HepG2 (cell line): ENCODE measurements around the gene CREBBP. TPM values are rescaled to one million over a fixed set of nuclear protein-coding genes. Genes with fewer than 3 reads are reported as not detected.

Experiments
- ATAC-seq: fragments of 200-7000 bp; cut with Tn5 transposase; 3 replicates; pipeline ENCODE4 v1.9.1; 2020; ENCODE audit warnings: mild to moderate bottlenecking, moderate library complexity
- BruUV-seq: library from RNA; stranded (reverse); fragments of 400-500 nt; replicated peaks from 2 replicates; lab custom pipeline; 2021; lab: Mats Ljungman, UMichigan
- CTCF ChIA-PET: fragments of 300-600 bp; formaldehyde crosslinking; extraction: SDS; loops from one replicate; lab custom pipeline; 2021; ENCODE audit warnings: low total read pairs, inconsistent platforms, low intra/inter-chr PET ratio; lab: Yijun Ruan, JAX
- POLR2A ChIA-PET: fragments of 350-600 bp; sonication (Branson Sonifier 250); formaldehyde crosslinking; loops from one replicate; lab custom pipeline; 2020; ENCODE audit warnings: antibody characterized with exemption, inconsistent platforms; lab: Yijun Ruan, JAX
- DNase-seq: peaks from one replicate; pipeline ENCODE4 v3.0.0-alpha.2; 2015; ENCODE audit warnings: low spot score
- FAIRE-seq: peaks from 3 replicates; lab custom pipeline; 2011; peaks lifted over from hg19 to GRCh38; lab: Jason Lieb, UNC
- H2AFZ ChIP-seq: one replicate; pipeline ENCODE4 v1.6.1; 2011; ENCODE audit warnings: low read length, inconsistent platforms
- H3K27ac ChIP-seq: fragments of 300-600 bp; 3 replicates; pipeline ENCODE4 v1.8.0; 2011; ENCODE audit warnings: mixed run types, mild to moderate bottlenecking, mixed read lengths, low read length, inconsistent platforms; ENCODE audit not compliant: insufficient read depth; ENCODE audit errors: extremely low read length
- H3K27me3 ChIP-seq, 2 experiments: fragments of 200-600 bp in 1 of 2; 2 replicates in 1 of 2; 3 replicates in 1 of 2; pipeline versions ENCODE4 v1.6.0 to v1.8.0; 2011; ENCODE audit warnings: low read length in 2 of 2, mild to moderate bottlenecking in 2 of 2, moderate library complexity in 2 of 2, inconsistent platforms in 1 of 2; ENCODE audit not compliant: insufficient read depth in 2 of 2, control insufficient read depth in 1 of 2
- H3K36me3 ChIP-seq, 2 experiments: fragments of 200-600 bp in 1 of 2; replicated peaks in 1 of 2; 2 replicates in 1 of 2; 3 replicates in 1 of 2; pipeline versions ENCODE4 v1.5.1 to v1.8.0; 2011; ENCODE audit warnings: low read length in 2 of 2, inconsistent platforms in 1 of 2; ENCODE audit not compliant: insufficient read depth in 2 of 2, control insufficient read depth in 1 of 2
- H3K4me1 ChIP-seq: 2 replicates; pipeline ENCODE4 v1.5.1; 2012; ENCODE audit warnings: low read length, inconsistent platforms; ENCODE audit not compliant: insufficient read depth
- H3K4me2 ChIP-seq: 2 replicates; pipeline ENCODE4 v1.6.0; 2011; ENCODE audit warnings: low read depth, low read length, inconsistent platforms
- H3K4me3 ChIP-seq, 3 experiments: fragments of 200-600 bp in 1 of 3; sonication (generic), shearing (Covaris generic) in 1 of 3; replicated peaks in 1 of 3; 2 replicates each; pipeline ENCODE4 v1.5.1; 2011 to 2016; ENCODE audit warnings: low read length in 3 of 3, inconsistent platforms in 2 of 3, low read depth in 2 of 3, mild to moderate bottlenecking in 2 of 3, control low read depth in 1 of 3, mixed read lengths in 1 of 3; ENCODE audit not compliant: insufficient read depth in 1 of 3
- H3K79me2 ChIP-seq: one replicate; pipeline ENCODE4 v1.6.1; 2011; ENCODE audit warnings: low read length, inconsistent platforms; ENCODE audit not compliant: insufficient read depth
- H3K9ac ChIP-seq: 2 replicates; pipeline ENCODE4 v1.6.0; 2011; ENCODE audit warnings: mild to moderate bottlenecking, low read depth, low read length, inconsistent platforms; ENCODE audit not compliant: insufficient read depth
- H3K9me3 ChIP-seq: 2 replicates; pipeline ENCODE4 v1.5.1; 2012; ENCODE audit warnings: mild to moderate bottlenecking, low read length
- H4K20me1 ChIP-seq: 2 replicates; pipeline ENCODE4 v1.6.0; 2011; ENCODE audit warnings: inconsistent platforms, mild to moderate bottlenecking, low read length, moderate library complexity; ENCODE audit not compliant: insufficient read depth
- CEBPB ChIP-seq: IDR thresholded peaks from 2 replicates; pipeline ENCODE4 v1.6.1; 2011; ENCODE audit warnings: low read depth, low read length, improper control_type of control experiment, borderline replicate concordance
- DR1 ChIP-seq: sonication (generic); formaldehyde crosslinking; IDR thresholded peaks from 2 replicates; pipeline ENCODE4 v1.8.0; 2021; ENCODE audit warnings: mild to moderate bottlenecking, missing genetic modification reagents, inconsistent platforms
- MAZ ChIP-seq, 2 experiments: sonication (generic) in 1 of 2; formaldehyde crosslinking in 1 of 2; IDR thresholded peaks; 2 replicates each; pipeline versions ENCODE4 v1.5.0 to v1.6.1; 2012 to 2020; ENCODE audit warnings: low read depth in 2 of 2, mild to moderate bottlenecking in 2 of 2, borderline replicate concordance in 1 of 2, improper control_type of control experiment in 1 of 2, low read length in 1 of 2, missing genetic modification reagents in 1 of 2, moderate library complexity in 1 of 2
- MIXL1 ChIP-seq: IDR thresholded peaks from 2 replicates; pipeline ENCODE4 v1.6.1; 2016
- NFKB2 ChIP-seq: sonication (generic); formaldehyde crosslinking; IDR thresholded peaks from 2 replicates; pipeline ENCODE4 v1.4.0; 2020; ENCODE audit warnings: missing genetic modification reagents, borderline replicate concordance
- SIN3B ChIP-seq: fragments of 150-350 bp; IDR thresholded peaks from 2 replicates; pipeline ENCODE4 v1.6.1; 2014; ENCODE audit warnings: low read length
- ZSCAN20 ChIP-seq: sonication (generic); formaldehyde crosslinking; IDR thresholded peaks from 2 replicates; pipeline ENCODE4 v1.4.0; 2020; ENCODE audit warnings: missing genetic modification reagents, mild to moderate bottlenecking, borderline replicate concordance
- WGBS: methylation state at CpG from one replicate; pipeline ENCODE4 v1.1.6; 2017; ENCODE audit warnings: low lambda C conversion rate; 5-methylcytosine and 5-hydroxymethylcytosine counted together
- in situ Hi-C: cut with HindIII; loops from 2 replicates; pipeline ENCODE4 v1.10.0; 2017; ENCODE audit warnings: low pct_unique_long_range_greater_than_20kb; ENCODE audit not compliant: extremely low pct_ligation_motif_present
- intact Hi-C: fragments of 100-400 bp; cut with micrococcal nuclease; formaldehyde crosslinking; loops from one replicate; pipeline ENCODE4 v1.10.0; 2022; ENCODE audit not compliant: unreplicated experiment
- polyA plus RNA-seq, 8 experiments: library from polyadenylated mRNA; depleted of rRNA in 3 of 8; stranded (reverse) in 7 of 8; unstranded in 1 of 8; fragments of >200 nt; fragmentation: Illumina TruSeq in 4 of 8; extraction: Trizol in 4 of 8; gene quantifications; 2 replicates each; pipeline versions ENCODE4 v1.2.1 to v1.2.3, GENCODE V29; 2011 to 2016; ENCODE audit warnings: low read depth in 4 of 8, missing spikeins in 1 of 8, mixed read lengths in 1 of 8; ENCODE audit not compliant: insufficient read depth in 1 of 8
- total RNA-seq, 5 experiments: library from RNA; depleted of rRNA; stranded (reverse); fragments of >200 nt; fragmentation: Illumina TruSeq; extraction: Trizol; gene quantifications; 2 replicates each; pipeline ENCODE4 v1.2.3, GENCODE V29; 2016; ENCODE audit warnings: low read depth in 1 of 5
- TF ChIP-seq, protein P1 (sequence below): conservative IDR thresholded peaks from 2 replicates; pipeline ENCODE4 v1.6.1; 2018; ENCODE audit warnings: missing genetic modification reagents
- TF ChIP-seq, protein P2 (sequence below): sonication (generic); formaldehyde crosslinking; IDR thresholded peaks from 2 replicates; pipeline ENCODE4 v1.9.0; 2021; ENCODE audit warnings: mild to moderate bottlenecking, missing genetic modification reagents

CREBBP gene
- total and polyA plus RNA-seq, 2 of the 13 experiments (the other 11 are each of a cell fraction or from before 2014, with no cell fraction given): 5.3 to 10.4 TPM

DNA sequence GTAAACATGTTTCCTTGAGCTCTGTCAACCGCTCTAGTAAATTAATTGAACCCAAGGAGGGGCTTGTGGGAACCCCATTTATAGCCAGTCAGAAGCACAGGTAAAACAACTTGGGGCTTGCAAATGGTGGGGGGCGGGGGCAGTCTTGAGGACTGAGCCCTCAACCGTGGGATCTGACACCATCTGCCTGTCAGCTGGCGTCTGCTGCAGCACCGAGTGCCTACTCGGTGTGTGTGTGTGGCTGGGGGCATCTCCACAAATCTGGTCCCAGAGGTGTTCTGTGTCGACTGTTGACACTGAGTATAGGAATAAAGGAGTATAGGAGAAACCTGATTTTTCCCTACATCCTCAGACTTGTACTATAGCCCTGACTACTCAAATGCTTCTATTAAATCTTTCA lies 20.6 kb downstream of the CREBBP start:
- ATAC-seq: no peak
- ChIA-PET POLR2A (no interaction called here), CTCF (no interaction called here)
- H3K9ac ChIP-seq: no peak overlapping the region
- peaks cover 98% of the 10 kb centered on the region for H3K79me2 ChIP-seq
- peaks cover 59% of the 10 kb centered on the region for H3K4me1 ChIP-seq
- H3K36me3 ChIP-seq: no peaks in the 10 kb centered on the region; a peak in 2 of 5 replicates
- H4K20me1 ChIP-seq: peaks cover 83% of the 10 kb centered on the region
- in situ Hi-C loops (no loop called here), intact Hi-C loops (no loop called here)
- no peak overlapping the region for H3K27ac ChIP-seq
- TF ChIP-seq, protein P1, sequence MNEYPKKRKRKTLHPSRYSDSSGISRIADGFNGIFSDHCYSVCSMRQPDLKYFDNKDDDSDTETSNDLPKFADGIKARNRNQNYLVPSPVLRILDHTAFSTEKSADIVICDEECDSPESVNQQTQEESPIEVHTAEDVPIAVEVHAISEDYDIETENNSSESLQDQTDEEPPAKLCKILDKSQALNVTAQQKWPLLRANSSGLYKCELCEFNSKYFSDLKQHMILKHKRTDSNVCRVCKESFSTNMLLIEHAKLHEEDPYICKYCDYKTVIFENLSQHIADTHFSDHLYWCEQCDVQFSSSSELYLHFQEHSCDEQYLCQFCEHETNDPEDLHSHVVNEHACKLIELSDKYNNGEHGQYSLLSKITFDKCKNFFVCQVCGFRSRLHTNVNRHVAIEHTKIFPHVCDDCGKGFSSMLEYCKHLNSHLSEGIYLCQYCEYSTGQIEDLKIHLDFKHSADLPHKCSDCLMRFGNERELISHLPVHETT (CRISPR knock-in tag): no peak
- DNase-seq: no peak
- H2AFZ ChIP-seq: no peak overlapping the region
- no peaks in the 10 kb centered on the region for H3K9me3 ChIP-seq
- WGBS: 91% methylated on average over 7 of the region's 7 CpGs
- no peaks in the 10 kb centered on the region for H3K27me3 ChIP-seq
- BruUV-seq: no TSS peak
- H3K4me2 ChIP-seq: no peak overlapping the region
- no peak for FAIRE-seq
- H3K4me3 ChIP-seq: no peak overlapping the region

DNA sequence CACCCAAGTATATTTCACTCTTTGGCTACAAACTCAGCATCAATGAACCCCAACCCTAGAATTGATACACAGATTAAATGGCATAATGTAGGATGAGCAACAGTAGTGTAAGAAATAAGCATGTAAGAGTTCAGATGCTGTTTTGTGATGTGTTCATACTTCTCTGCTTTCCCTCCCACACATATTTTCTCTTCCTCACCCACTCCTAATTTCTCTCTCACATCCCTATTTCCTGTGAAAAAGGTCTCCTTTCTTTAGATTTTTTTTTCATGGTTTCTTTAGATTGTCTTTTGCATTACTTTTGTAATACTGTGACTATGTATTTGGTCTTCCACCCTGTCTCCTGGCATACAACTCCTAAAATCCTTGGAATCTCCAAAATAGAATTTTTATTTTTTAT lies 21.7 kb downstream of the CREBBP start:
- FAIRE-seq: no peak
- Histone ChIP-seq H4K20me1 (peaks cover 82% of the 10 kb centered on the region), H3K27ac (no peak overlapping the region), H3K4me1 (peaks cover 70% of the 10 kb centered on the region), H2AFZ (no peak overlapping the region), H3K27me3 (no peaks in the 10 kb centered on the region), H3K9ac (no peak overlapping the region), H3K9me3 (no peaks in the 10 kb centered on the region), H3K4me2 (no peak overlapping the region), H3K4me3 (no peak overlapping the region), H3K79me2 (peaks cover 98% of the 10 kb centered on the region), H3K36me3 (no peaks in the 10 kb centered on the region; a peak in 2 of 5 replicates)
- intact Hi-C loops: loop anchor here (1.0 kb wide), 1 partner anchor 8 kb away; no protein-coding TSS in a partner anchor
- in situ Hi-C loops: no loop called here
- POLR2A ChIA-PET: no interaction called here
- CTCF ChIA-PET: no interaction called here
- ATAC-seq: no peak
- no peak for DNase-seq
- BruUV-seq: no TSS peak
- TF ChIP-seq ZSCAN20 (CRISPR knock-in tag) (no peak), MIXL1 (CRISPR knock-in tag) (no peak), SIN3B (no peak), DR1 (CRISPR knock-in tag) (no peak), CEBPB (no peak), NFKB2 (CRISPR knock-in tag) (no peak), MAZ (IDR thresholded peaks at IDR 0.05; ENCODE audit: borderline replicate concordance, low read depth, low read length) (no peak), MAZ (CRISPR knock-in tag; IDR thresholded peaks at IDR 0.05; ENCODE audit: low read depth) (no peak)
- TF ChIP-seq, protein P2, sequence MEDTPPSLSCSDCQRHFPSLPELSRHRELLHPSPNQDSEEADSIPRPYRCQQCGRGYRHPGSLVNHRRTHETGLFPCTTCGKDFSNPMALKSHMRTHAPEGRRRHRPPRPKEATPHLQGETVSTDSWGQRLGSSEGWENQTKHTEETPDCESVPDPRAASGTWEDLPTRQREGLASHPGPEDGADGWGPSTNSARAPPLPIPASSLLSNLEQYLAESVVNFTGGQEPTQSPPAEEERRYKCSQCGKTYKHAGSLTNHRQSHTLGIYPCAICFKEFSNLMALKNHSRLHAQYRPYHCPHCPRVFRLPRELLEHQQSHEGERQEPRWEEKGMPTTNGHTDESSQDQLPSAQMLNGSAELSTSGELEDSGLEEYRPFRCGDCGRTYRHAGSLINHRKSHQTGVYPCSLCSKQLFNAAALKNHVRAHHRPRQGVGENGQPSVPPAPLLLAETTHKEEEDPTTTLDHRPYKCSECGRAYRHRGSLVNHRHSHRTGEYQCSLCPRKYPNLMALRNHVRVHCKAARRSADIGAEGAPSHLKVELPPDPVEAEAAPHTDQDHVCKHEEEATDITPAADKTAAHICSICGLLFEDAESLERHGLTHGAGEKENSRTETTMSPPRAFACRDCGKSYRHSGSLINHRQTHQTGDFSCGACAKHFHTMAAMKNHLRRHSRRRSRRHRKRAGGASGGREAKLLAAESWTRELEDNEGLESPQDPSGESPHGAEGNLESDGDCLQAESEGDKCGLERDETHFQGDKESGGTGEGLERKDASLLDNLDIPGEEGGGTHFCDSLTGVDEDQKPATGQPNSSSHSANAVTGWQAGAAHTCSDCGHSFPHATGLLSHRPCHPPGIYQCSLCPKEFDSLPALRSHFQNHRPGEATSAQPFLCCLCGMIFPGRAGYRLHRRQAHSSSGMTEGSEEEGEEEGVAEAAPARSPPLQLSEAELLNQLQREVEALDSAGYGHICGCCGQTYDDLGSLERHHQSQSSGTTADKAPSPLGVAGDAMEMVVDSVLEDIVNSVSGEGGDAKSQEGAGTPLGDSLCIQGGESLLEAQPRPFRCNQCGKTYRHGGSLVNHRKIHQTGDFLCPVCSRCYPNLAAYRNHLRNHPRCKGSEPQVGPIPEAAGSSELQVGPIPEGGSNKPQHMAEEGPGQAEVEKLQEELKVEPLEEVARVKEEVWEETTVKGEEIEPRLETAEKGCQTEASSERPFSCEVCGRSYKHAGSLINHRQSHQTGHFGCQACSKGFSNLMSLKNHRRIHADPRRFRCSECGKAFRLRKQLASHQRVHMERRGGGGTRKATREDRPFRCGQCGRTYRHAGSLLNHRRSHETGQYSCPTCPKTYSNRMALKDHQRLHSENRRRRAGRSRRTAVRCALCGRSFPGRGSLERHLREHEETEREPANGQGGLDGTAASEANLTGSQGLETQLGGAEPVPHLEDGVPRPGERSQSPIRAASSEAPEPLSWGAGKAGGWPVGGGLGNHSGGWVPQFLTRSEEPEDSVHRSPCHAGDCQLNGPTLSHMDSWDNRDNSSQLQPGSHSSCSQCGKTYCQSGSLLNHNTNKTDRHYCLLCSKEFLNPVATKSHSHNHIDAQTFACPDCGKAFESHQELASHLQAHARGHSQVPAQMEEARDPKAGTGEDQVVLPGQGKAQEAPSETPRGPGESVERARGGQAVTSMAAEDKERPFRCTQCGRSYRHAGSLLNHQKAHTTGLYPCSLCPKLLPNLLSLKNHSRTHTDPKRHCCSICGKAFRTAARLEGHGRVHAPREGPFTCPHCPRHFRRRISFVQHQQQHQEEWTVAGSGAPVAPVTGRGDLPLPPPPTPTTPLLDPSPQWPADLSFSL (CRISPR knock-in tag): no peak
